PC-9 (cell line): ENCODE measurements around the gene DENND5A.
"Not testable (repeated sequence)": the region's sequence is repeated elsewhere in the genome, so short reads cannot be mapped to it uniquely, and the experiment has no call there.

Experiments
- CTCF ChIP-seq: fragments of 200-600 bp; sonication (generic); conservative IDR thresholded peaks from 2 replicates; pipeline ENCODE4 v1.6.1; 2017; ENCODE audit warnings: mixed run types, antibody characterized with exemption, mild to moderate bottlenecking, moderate library complexity
- EZH2 ChIP-seq: fragments of 200-600 bp; sonication (generic); IDR thresholded peaks from 2 replicates; pipeline ENCODE4 v1.8.0; 2017; ENCODE audit warnings: antibody characterized with exemption, low read depth

- not testable (repeated sequence) for TF ChIP-seq CTCF, EZH2
Measured at GRCh38 chr11:9161991-9162390, 103.2 kb downstream of the DENND5A start.
